Endothelial cell of umbilical vein (primary cell): ENCODE results near the gene CCDC116. TPM values are rescaled to one million over a fixed set of nuclear protein-coding genes. Genes with fewer than 3 reads are reported as not detected.
A peak's percentile ranks its signal among the peaks of the same experiment; 100 is the strongest.

ENCODE experiments used
- BruUV-seq: library from RNA; stranded (reverse); fragments of 400-500 nt; replicated peaks from 2 replicates; lab custom pipeline; 2021; lab: Mats Ljungman, UMichigan
- CTCF ChIA-PET: fragments of 300-600, 350-600 bp; sonication (Branson Sonifier 250); formaldehyde crosslinking; loops from one replicate; lab custom pipeline; 2021; ENCODE audit warnings: antibody characterized with exemption, inconsistent platforms; lab: Charles Lee
- POLR2A ChIA-PET: fragments of 300-600, 350-600 bp; sonication (Branson Sonifier 250); formaldehyde crosslinking; loops from one replicate; lab custom pipeline; 2021; ENCODE audit warnings: antibody characterized with exemption, inconsistent platforms; lab: Charles Lee
- DNase-seq: peaks from one replicate; pipeline ENCODE4 v3.0.0-alpha.2; 2011; ENCODE audit warnings: low read depth, low spot score
- FAIRE-seq: peaks from 2 replicates; lab custom pipeline; 2011; peaks lifted over from hg19 to GRCh38; lab: Jason Lieb, UNC
- H2AFZ ChIP-seq: 2 replicates; pipeline ENCODE4 v1.6.0; 2012; ENCODE audit warnings: low read depth, low read length, control low read depth, inconsistent platforms
- H3K27ac ChIP-seq: 2 replicates; pipeline ENCODE4 v1.5.1; 2011; ENCODE audit warnings: low read depth, mild to moderate bottlenecking, control low read depth, low read length, moderate library complexity; ENCODE audit not compliant: insufficient read depth
- H3K27me3 ChIP-seq, 2 experiments: 2 replicates each; pipeline versions ENCODE4 v1.6.0 to v1.6.1; 2011; ENCODE audit warnings: low read length in 2 of 2, mixed read lengths in 1 of 2; ENCODE audit not compliant: control insufficient read depth in 2 of 2, insufficient read depth in 2 of 2
- H3K36me3 ChIP-seq, 2 experiments: 2 replicates in 1 of 2; 3 replicates in 1 of 2; pipeline ENCODE4 v1.5.1; 2011; ENCODE audit warnings: low read length in 2 of 2, mild to moderate bottlenecking in 1 of 2, moderate library complexity in 1 of 2; ENCODE audit not compliant: control insufficient read depth in 2 of 2, insufficient read depth in 2 of 2; ENCODE audit errors: extremely low read depth in 1 of 2
- H3K4me1 ChIP-seq: 3 replicates; pipeline ENCODE4 v1.5.1; 2011; ENCODE audit warnings: mild to moderate bottlenecking, low read length; ENCODE audit not compliant: control insufficient read depth, insufficient read depth; ENCODE audit errors: extremely low read depth
- H3K4me2 ChIP-seq: 2 replicates; pipeline ENCODE4 v1.6.1; 2011; ENCODE audit warnings: low read length, control low read depth, mixed read lengths; ENCODE audit not compliant: insufficient read depth
- H3K4me3 ChIP-seq, 3 experiments: fragments of 200-600 bp in 1 of 3; sonication (generic), shearing (Covaris generic) in 1 of 3; replicated peaks in 1 of 3; 2 replicates each; pipeline ENCODE4 v1.5.1; 2011 to 2016; ENCODE audit warnings: control low read depth in 3 of 3, low read length in 3 of 3, mild to moderate bottlenecking in 2 of 3, inconsistent platforms in 1 of 3, low read depth in 1 of 3, moderate library complexity in 1 of 3; ENCODE audit not compliant: insufficient read depth in 1 of 3
- H3K79me2 ChIP-seq: 2 replicates; pipeline ENCODE4 v1.6.0; 2012; ENCODE audit warnings: low read length, inconsistent platforms; ENCODE audit not compliant: control insufficient read depth, insufficient read depth
- H3K9ac ChIP-seq: replicated peaks from 2 replicates; pipeline ENCODE3; 2011; ENCODE audit warnings: low read length, control low read depth; ENCODE audit not compliant: insufficient read depth; ENCODE audit errors: extremely low read depth
- H3K9me1 ChIP-seq: replicated peaks from 3 replicates; pipeline ENCODE4 v1.6.0; 2011; ENCODE audit warnings: mild to moderate bottlenecking, low read length; ENCODE audit not compliant: control insufficient read depth, insufficient read depth; ENCODE audit errors: extremely low read depth
- H3K9me3 ChIP-seq: replicated peaks from 2 replicates; pipeline ENCODE4 v1.5.1; 2012; ENCODE audit warnings: low read length, inconsistent platforms; ENCODE audit not compliant: control insufficient read depth, insufficient read depth
- H4K20me1 ChIP-seq: replicated peaks from 2 replicates; pipeline ENCODE3; 2011; ENCODE audit warnings: mild to moderate bottlenecking, low read length; ENCODE audit not compliant: control insufficient read depth, insufficient read depth; ENCODE audit errors: extremely low read depth
- EZH2 ChIP-seq: IDR thresholded peaks from 2 replicates; pipeline ENCODE4 v1.6.1; 2012; ENCODE audit warnings: borderline replicate concordance, low read depth, mild to moderate bottlenecking, moderate library complexity, low read length, inconsistent platforms; ENCODE audit not compliant: severe bottlenecking
- FOS ChIP-seq: IDR thresholded peaks from 2 replicates; pipeline ENCODE4 v1.6.1; 2011; ENCODE audit warnings: mild to moderate bottlenecking, low read length, moderate library complexity, borderline replicate concordance; ENCODE audit not compliant: insufficient read depth
- GATA2 ChIP-seq: IDR thresholded peaks from 2 replicates; pipeline ENCODE4 v1.7.0; 2011; ENCODE audit warnings: low read depth, mild to moderate bottlenecking, moderate library complexity, mixed read lengths, low read length; ENCODE audit not compliant: insufficient read length, insufficient read depth
- JUN ChIP-seq: IDR thresholded peaks from 2 replicates; pipeline ENCODE4 v1.6.1; 2011; ENCODE audit warnings: borderline replicate concordance, low read depth; ENCODE audit not compliant: insufficient read length, insufficient read depth
- MYC ChIP-seq: IDR thresholded peaks from one replicate; pipeline ENCODE4 v1.6.1; 2011; ENCODE audit warnings: mild to moderate bottlenecking, low read depth, low read length
- POLR2A ChIP-seq: IDR thresholded peaks from 2 replicates; pipeline ENCODE4 v1.6.1; 2012; ENCODE audit warnings: low read depth, mild to moderate bottlenecking, control low read depth, low read length
- POLR2AphosphoS5 ChIP-seq: IDR thresholded peaks from 2 replicates; pipeline ENCODE4 v1.6.1; 2012; ENCODE audit warnings: low read depth, mild to moderate bottlenecking, control low read depth, low read length, moderate library complexity; ENCODE audit not compliant: insufficient read depth
- dilution Hi-C: fragments of 300-500 bp; cut with MboI; formaldehyde crosslinking; loops from one replicate; pipeline ENCODE4 v1.15.0; 2019; ENCODE audit warnings: low sequenced_read_pairs; ENCODE audit not compliant: extremely low pct_ligation_motif_present
- intact Hi-C: fragments of 100-400 bp; cut with micrococcal nuclease; formaldehyde crosslinking; loops from one replicate; pipeline ENCODE4 v1.10.0; 2022
- polyA plus RNA-seq, 4 experiments: library from polyadenylated mRNA; depleted of rRNA in 3 of 4; stranded (reverse) in 3 of 4; unstranded in 1 of 4; fragments of >200 nt; gene quantifications; 2 replicates each; pipeline versions ENCODE4 v1.2.1 to v1.2.3, GENCODE V29; 2011 to 2012; ENCODE audit warnings: missing spikeins in 1 of 4
- total RNA-seq: library from RNA; stranded (reverse); gene quantifications from 2 replicates; pipeline ENCODE4 v1.2.3, GENCODE V29; 2021
- TF ChIP-seq, protein P1 (sequence below): IDR thresholded peaks from 2 replicates; pipeline ENCODE4 v1.6.1; 2011; ENCODE audit not compliant: insufficient read depth, insufficient read length
- TF ChIP-seq, protein P2 (sequence below), 2 donors: IDR thresholded peaks; 1 replicate in 1 of 2; 2 replicates in 1 of 2; pipeline ENCODE4 v1.5.1; 2011; ENCODE audit warnings: low read length in 2 of 2, mild to moderate bottlenecking in 2 of 2, moderate library complexity in 2 of 2, control low read depth in 1 of 2, inconsistent platforms in 1 of 2, low read depth in 1 of 2; ENCODE audit not compliant: insufficient read depth in 1 of 2; ENCODE audit errors: extremely low read depth in 1 of 2

The CCDC116 gene
- total and polyA plus RNA-seq, 2 donors (not counting 3 experiments of a cell fraction or from before 2014, with no cell fraction given), result 0.21 to 0.33 TPM

DNA sequence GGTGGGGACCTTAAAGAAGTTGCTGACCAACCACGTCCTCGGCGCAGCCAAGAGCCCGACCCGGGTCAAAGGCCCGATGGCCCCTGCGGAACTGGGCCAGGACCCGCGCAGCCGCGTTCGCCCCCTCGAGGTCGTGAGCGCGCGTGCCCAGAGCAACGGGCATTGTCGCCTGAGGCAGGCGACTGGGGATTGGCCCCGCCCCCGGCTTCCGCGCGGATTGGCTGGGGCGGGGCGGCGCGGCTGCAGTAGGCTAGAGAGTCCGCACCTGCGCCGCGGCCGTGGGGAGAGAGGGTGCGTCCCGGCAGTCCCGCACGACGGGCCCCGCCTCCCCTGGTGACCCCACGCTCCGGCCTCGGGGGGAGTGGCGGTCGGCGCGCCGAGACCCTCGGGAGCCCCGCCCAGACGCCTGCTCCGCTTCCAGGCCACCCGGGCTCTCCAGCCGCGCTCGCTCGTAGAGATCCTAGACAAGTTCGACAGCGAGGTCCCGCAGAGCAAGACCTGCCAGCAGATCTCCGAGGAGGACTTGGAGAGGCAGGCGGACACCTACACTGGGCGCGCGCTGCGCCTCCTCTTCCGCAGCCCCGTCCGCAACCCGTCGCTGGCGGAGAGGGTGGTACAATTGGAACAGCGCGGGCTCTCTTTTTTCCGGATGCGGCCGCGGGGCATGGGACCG lies 24.9 kb downstream of the CCDC116 start:
- Histone ChIP-seq H3K79me2 (peaks cover 12% of the 10 kb centered on the region), H3K27ac (no peak overlapping the region), H3K9me1 (no peaks in the 10 kb centered on the region), H3K4me2 (peak overlapping the region; percentile 69), H2AFZ (peak overlapping the region; percentile 76), H3K9ac (no peak overlapping the region), H3K9me3 (no peaks in the 10 kb centered on the region), H3K36me3 (peaks cover 0 to 5% of the 10 kb centered on the region in 2 experiments), H3K27me3 (peaks cover 0 to 2% of the 10 kb centered on the region in 2 experiments), H3K4me1 (peaks cover 10% of the 10 kb centered on the region), H3K4me3 (peak overlapping the region; percentile 44 to 51 (median 45)), H4K20me1 (no peaks in the 10 kb centered on the region)
- peak; percentile 83 for FAIRE-seq
- ChIA-PET CTCF (interaction anchor here (1.2 kb wide), 1 partner anchor 14 kb away, joined by 5 read pairs; no protein-coding TSS in a partner anchor), POLR2A (no interaction called here)
- dilution Hi-C loops, result no loop called here
- peak; percentile 55 for DNase-seq
- TF ChIP-seq, protein P1, sequence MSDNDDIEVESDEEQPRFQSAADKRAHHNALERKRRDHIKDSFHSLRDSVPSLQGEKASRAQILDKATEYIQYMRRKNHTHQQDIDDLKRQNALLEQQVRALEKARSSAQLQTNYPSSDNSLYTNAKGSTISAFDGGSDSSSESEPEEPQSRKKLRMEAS, result no peak
- TF ChIP-seq GATA2, result no peak
- TF ChIP-seq MYC, result no peak
- TF ChIP-seq EZH2, result no peak
- TF ChIP-seq FOS, result no peak
- no peak for TF ChIP-seq JUN
- peak; percentile 92 for TF ChIP-seq POLR2A
- TF ChIP-seq POLR2AphosphoS5, result peak; percentile 88
- TF ChIP-seq, protein P2, sequence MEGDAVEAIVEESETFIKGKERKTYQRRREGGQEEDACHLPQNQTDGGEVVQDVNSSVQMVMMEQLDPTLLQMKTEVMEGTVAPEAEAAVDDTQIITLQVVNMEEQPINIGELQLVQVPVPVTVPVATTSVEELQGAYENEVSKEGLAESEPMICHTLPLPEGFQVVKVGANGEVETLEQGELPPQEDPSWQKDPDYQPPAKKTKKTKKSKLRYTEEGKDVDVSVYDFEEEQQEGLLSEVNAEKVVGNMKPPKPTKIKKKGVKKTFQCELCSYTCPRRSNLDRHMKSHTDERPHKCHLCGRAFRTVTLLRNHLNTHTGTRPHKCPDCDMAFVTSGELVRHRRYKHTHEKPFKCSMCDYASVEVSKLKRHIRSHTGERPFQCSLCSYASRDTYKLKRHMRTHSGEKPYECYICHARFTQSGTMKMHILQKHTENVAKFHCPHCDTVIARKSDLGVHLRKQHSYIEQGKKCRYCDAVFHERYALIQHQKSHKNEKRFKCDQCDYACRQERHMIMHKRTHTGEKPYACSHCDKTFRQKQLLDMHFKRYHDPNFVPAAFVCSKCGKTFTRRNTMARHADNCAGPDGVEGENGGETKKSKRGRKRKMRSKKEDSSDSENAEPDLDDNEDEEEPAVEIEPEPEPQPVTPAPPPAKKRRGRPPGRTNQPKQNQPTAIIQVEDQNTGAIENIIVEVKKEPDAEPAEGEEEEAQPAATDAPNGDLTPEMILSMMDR (IDR thresholded peaks at IDR 0.05; ENCODE audit: extremely low read depth in 1 of 2, insufficient read depth in 1 of 2, low read depth in 1 of 2, low read length in 2 of 2), result peak in 1 of 2 donors; percentile 14
- BruUV-seq, result no TSS peak
- intact Hi-C loops, result loop anchor here (10.0 kb wide), 1 partner anchor 157 kb away; no protein-coding TSS in a partner anchor
